Smooth muscle cell (in vitro differentiated cells): ENCODE measurements around the gene MLXIPL. TPM values are rescaled to one million over a fixed set of nuclear protein-coding genes. Genes with fewer than 3 reads are reported as not detected.
A peak's percentile ranks its signal among the peaks of the same experiment; 100 is the strongest.

Experiments used
- DNase-seq: peaks from one replicate; lab custom pipeline; 2025; ENCODE audit not compliant: unreplicated experiment; lab: John Stamatoyannopoulos, UW
- H2AFZ ChIP-seq: fragments of 200-600 bp; sonication (generic); 2 replicates; pipeline ENCODE4 v1.6.0; 2016; ENCODE audit warnings: antibody characterized with exemption, low read depth, mild to moderate bottlenecking
- H3F3A ChIP-seq: fragments of 200-600 bp; sonication (generic); 2 replicates; pipeline ENCODE4 v1.6.0; 2017; ENCODE audit warnings: antibody characterized with exemption, low read depth
- H3K27ac ChIP-seq: fragments of 200-600 bp; sonication (generic); 2 replicates; pipeline ENCODE4 v1.5.1; 2016; ENCODE audit warnings: low read depth, mild to moderate bottlenecking
- H3K27me3 ChIP-seq: fragments of 200-600 bp; sonication (generic); 2 replicates; pipeline ENCODE4 v1.6.1; 2016; ENCODE audit warnings: low read depth, mild to moderate bottlenecking
- H3K36me3 ChIP-seq: fragments of 200-600 bp; sonication (generic); 2 replicates; pipeline ENCODE4 v1.5.1; 2016; ENCODE audit warnings: low read depth
- H3K4me1 ChIP-seq: fragments of 200-600 bp; sonication (generic); 2 replicates; pipeline ENCODE4 v1.5.1; 2016; ENCODE audit warnings: low read depth
- H3K4me2 ChIP-seq: fragments of 200-600 bp; sonication (generic); 2 replicates; pipeline ENCODE4 v1.6.0; 2016; ENCODE audit warnings: mild to moderate bottlenecking
- H3K4me3 ChIP-seq: fragments of 200-600 bp; sonication (generic); 2 replicates; pipeline ENCODE4 v1.5.1; 2016; ENCODE audit warnings: mild to moderate bottlenecking
- H3K79me2 ChIP-seq: fragments of 200-600 bp; sonication (generic); 2 replicates; pipeline ENCODE4 v1.6.0; 2016; ENCODE audit warnings: low read depth, mild to moderate bottlenecking
- H3K9ac ChIP-seq: fragments of 200-600 bp; sonication (generic); 2 replicates; pipeline ENCODE4 v1.6.0; 2016; ENCODE audit warnings: low read depth
- H3K9me3 ChIP-seq: fragments of 200-600 bp; sonication (generic); replicated peaks from 2 replicates; pipeline ENCODE4 v1.5.1; 2016; ENCODE audit warnings: low read depth
- H4K20me1 ChIP-seq: fragments of 200-600 bp; sonication (generic); 2 replicates; pipeline ENCODE4 v1.6.0; 2016; ENCODE audit warnings: low read depth
- CTCF ChIP-seq: fragments of 200-600 bp; sonication (generic); IDR thresholded peaks from 2 replicates; pipeline ENCODE4 v1.5.1; 2017; ENCODE audit warnings: borderline replicate concordance, mild to moderate bottlenecking, antibody characterized with exemption; ENCODE audit not compliant: insufficient read depth, poor library complexity, severe bottlenecking
- WGBS: methylation state at CpG from one replicate; pipeline ENCODE4 v1.1.7; 2016; ENCODE audit warnings: low lambda C conversion rate; 5-methylcytosine and 5-hydroxymethylcytosine counted together
- polyA plus RNA-seq: library from polyadenylated mRNA; unstranded; fragments of >200 nt; fragmentation: Nextera tagmentation; extraction: Ambion mirVana; gene quantifications from 2 replicates; pipeline ENCODE4 v1.2.1, GENCODE V29; 2016
- total RNA-seq: library from RNA; depleted of rRNA; stranded (reverse); fragments of >200 nt; gene quantifications from 2 replicates; pipeline ENCODE4 v1.2.3, GENCODE V29; 2014

Gene MLXIPL
- total and polyA plus RNA-seq, 2 experiments from 2014 or later = not detected

GRCh38 chr7:73557397-73558257 lies 66.7 kb downstream of the MLXIPL start, which contains the start of gene BCL7B:
BCL7B (minus strand) TSS chr7:73557690; CDS start chr7:73557578, 112 bp downstream.
- peak within 1 kb of the TSS; percentile 99 for H3K4me3 ChIP-seq
- DNase-seq = peak; percentile 63
- H3K9me3 ChIP-seq = no peaks in the 10 kb centered on the region
- peak within 1 kb of the TSS; percentile 94 for H2AFZ ChIP-seq
- no peaks in the 10 kb centered on the region for H3K27me3 ChIP-seq
- H3K9ac ChIP-seq = peak within 1 kb of the TSS; percentile 99
- H3K27ac ChIP-seq = peak within 1 kb of the TSS; percentile 100
- H3K79me2 ChIP-seq = peaks cover 42% of the 10 kb centered on the region
- TF ChIP-seq CTCF = no peak
- peaks cover 38% of the 10 kb centered on the region for H4K20me1 ChIP-seq
- H3K4me1 ChIP-seq = peaks cover 9% of the 10 kb centered on the region
- 14% methylated on average over 35 of the region's 83 CpGs for WGBS
- H3K36me3 ChIP-seq = no peaks in the 10 kb centered on the region
- H3F3A ChIP-seq = peaks cover 11% of the 10 kb centered on the region
- peak within 1 kb of the TSS; percentile 97 for H3K4me2 ChIP-seq

GRCh38 chr7:73557108-73557396 lies 67.3 kb downstream of the MLXIPL start:
- H3K9me3 ChIP-seq = no peaks in the 10 kb centered on the region
- DNase-seq = peak; percentile 73
- 0% methylated on average over 21 of the region's 36 CpGs for WGBS
- peak overlapping the region; percentile 97 for H3K4me2 ChIP-seq
- H4K20me1 ChIP-seq = peaks cover 38% of the 10 kb centered on the region
- H3K9ac ChIP-seq = peak overlapping the region; percentile 99
- no peak for TF ChIP-seq CTCF
- peaks cover 48% of the 10 kb centered on the region for H3K79me2 ChIP-seq
- peak overlapping the region; percentile 99 for H3K4me3 ChIP-seq
- peaks cover 3% of the 10 kb centered on the region for H3K36me3 ChIP-seq
- peaks cover 9% of the 10 kb centered on the region for H3K4me1 ChIP-seq
- H2AFZ ChIP-seq = peak overlapping the region; percentile 94
- H3K27me3 ChIP-seq = no peaks in the 10 kb centered on the region
- H3K27ac ChIP-seq = peak overlapping the region; percentile 100
- peaks cover 11% of the 10 kb centered on the region for H3F3A ChIP-seq

GRCh38 chr7:73556208-73557107 lies 67.9 kb downstream of the MLXIPL start:
- 42% methylated on average over 28 of the region's 28 CpGs for WGBS
- TF ChIP-seq CTCF = no peak
- H2AFZ ChIP-seq = peak overlapping the region; percentile 9
- H3K79me2 ChIP-seq = peaks cover 52% of the 10 kb centered on the region
- no peak for DNase-seq
- H3K4me3 ChIP-seq = peak overlapping the region; percentile 99
- peak overlapping the region; percentile 97 for H3K4me2 ChIP-seq
- H3K4me1 ChIP-seq = peaks cover 9% of the 10 kb centered on the region
- H3K27ac ChIP-seq = peak overlapping the region; percentile 100
- H3K9ac ChIP-seq = peak overlapping the region; percentile 99
- peaks cover 9% of the 10 kb centered on the region for H3K36me3 ChIP-seq
- no peaks in the 10 kb centered on the region for H3K27me3 ChIP-seq
- H3F3A ChIP-seq = peaks cover 11% of the 10 kb centered on the region
- peaks cover 40% of the 10 kb centered on the region for H4K20me1 ChIP-seq
- H3K9me3 ChIP-seq = no peaks in the 10 kb centered on the region
